ENCODE measurements around the gene GRM3.

GRCh38 chr7:86657948-86658347 lies 14.2 kb downstream of the GRM3 start:
- TF ChIP-seq POLR2AphosphoS5 (IDR thresholded peaks at IDR 0.05; ENCODE audit: low read depth, low read length) = no peak
- TF ChIP-seq POLR2A (IDR thresholded peaks at IDR 0.05; ENCODE audit: low read depth, low read length) = no peak

Data from GM12892 (cell line).